Cardiac fibroblast (primary cell): ENCODE measurements around the gene CNNM4.

Experiments used
- DNase-seq, 2 donors: peaks; one replicate each; pipeline versions ENCODE4 v3.0.0 to v3.0.0-alpha.2; 2010; ENCODE audit warnings: low read depth in 2 of 2
- H3K4me3 ChIP-seq, 2 donors: replicated peaks in 1 of 2; 1 replicate in 1 of 2; 2 replicates in 1 of 2; pipeline ENCODE4 v1.5.1; 2011; ENCODE audit warnings: low read depth in 2 of 2, low read length in 2 of 2, mild to moderate bottlenecking in 2 of 2, moderate library complexity in 1 of 2
- CTCF ChIP-seq: IDR thresholded peaks from one replicate; pipeline ENCODE4 v1.5.1; 2011; ENCODE audit warnings: low read depth, mild to moderate bottlenecking, low read length, inconsistent platforms

Gene CNNM4

GRCh38 chr2:96856776-96857666, 96.3 kb downstream of the CNNM4 start:
- no peak for TF ChIP-seq CTCF
- peak in 1 of 2 donors; percentile 43 for DNase-seq

GRCh38 chr2:96857667-96858372, 97.1 kb downstream of the CNNM4 start, which contains the start of gene ANKRD39:
Gene ANKRD39, minus strand, starts transcription at chr2:96858016. Its CDS starts 29 bp downstream, at chr2:96857987.
- DNase-seq: peak; percentile 99
- peak within 1 kb of the TSS; percentile 76 to 78 for H3K4me3 ChIP-seq
- TF ChIP-seq CTCF: peak; percentile 56

More at GRCh38 chr2:96856776-96857666, 96.3 kb downstream of the CNNM4 start:
- H3K4me3 ChIP-seq: peak overlapping the region; percentile 76 to 78

GRCh38 chr2:96859099-96859649, 98.5 kb downstream of the CNNM4 start:
- no peak for TF ChIP-seq CTCF
- no peak for DNase-seq

GRCh38 chr2:96859681-96860064, 99.0 kb downstream of the CNNM4 start:
- no peak for TF ChIP-seq CTCF
- DNase-seq: no peak
- H3K4me3 ChIP-seq: no peak overlapping the region

More at GRCh38 chr2:96859099-96859649, 98.5 kb downstream of the CNNM4 start:
- no peak overlapping the region for H3K4me3 ChIP-seq

GRCh38 chr2:96860065-96861029, 99.6 kb downstream of the CNNM4 start:
- no peak for DNase-seq
- TF ChIP-seq CTCF: no peak
- H3K4me3 ChIP-seq: no peak overlapping the region

GRCh38 chr2:96861074-96861473, 100.4 kb downstream of the CNNM4 start:
- DNase-seq: no peak
- TF ChIP-seq CTCF: no peak
- H3K4me3 ChIP-seq: no peak overlapping the region
